HG03354 (cell line): ENCODE results near the gene CD55.
"Not testable (repeated sequence)": the region's sequence is repeated elsewhere in the genome, so short reads cannot be mapped to it uniquely, and the experiment has no call there.

Experiments
- ATAC-seq: cut with Tn5 transposase; IDR thresholded peaks from one replicate; pipeline ENCODE4 v1.9.1; 2021; ENCODE audit warnings: mild to moderate bottlenecking; ENCODE audit not compliant: unreplicated experiment, poor library complexity, severe bottlenecking

Gene CD55

DNA sequence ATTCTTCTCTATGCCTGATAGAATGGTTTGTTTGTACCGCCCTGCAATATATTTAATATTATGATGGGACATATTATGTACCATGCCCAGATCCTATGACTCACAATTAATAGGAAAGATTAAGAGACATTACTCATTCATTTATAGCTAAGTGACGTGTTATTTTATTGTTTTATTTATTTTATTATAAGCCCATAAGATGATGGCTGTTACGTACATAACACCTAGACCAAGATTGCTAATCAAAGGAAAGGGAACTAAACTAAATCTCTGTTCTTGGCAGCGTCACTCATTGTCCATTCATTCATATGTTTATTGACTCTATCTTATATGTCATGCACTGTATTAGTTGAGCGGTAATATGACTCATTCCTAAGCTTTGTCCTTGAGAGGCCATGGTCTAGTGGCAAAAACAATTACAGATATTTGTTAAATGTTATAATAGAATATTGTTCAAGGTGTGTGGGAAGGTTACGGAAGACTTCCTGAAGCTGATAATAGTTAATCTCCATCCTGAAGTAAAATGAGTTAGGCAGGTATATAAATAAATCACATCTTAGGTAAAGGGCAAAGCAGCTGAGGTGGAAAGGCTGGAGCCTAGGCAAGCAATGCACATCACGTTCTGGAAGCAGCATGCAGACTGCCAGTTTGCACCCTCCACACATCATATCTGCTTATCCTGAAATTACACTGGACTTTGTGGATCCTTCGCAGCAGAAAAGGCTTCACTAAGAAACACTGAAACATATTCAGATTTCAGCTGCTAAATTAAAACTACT is 16.6 kb upstream of the CD55 start:
- no peak for ATAC-seq

DNA sequence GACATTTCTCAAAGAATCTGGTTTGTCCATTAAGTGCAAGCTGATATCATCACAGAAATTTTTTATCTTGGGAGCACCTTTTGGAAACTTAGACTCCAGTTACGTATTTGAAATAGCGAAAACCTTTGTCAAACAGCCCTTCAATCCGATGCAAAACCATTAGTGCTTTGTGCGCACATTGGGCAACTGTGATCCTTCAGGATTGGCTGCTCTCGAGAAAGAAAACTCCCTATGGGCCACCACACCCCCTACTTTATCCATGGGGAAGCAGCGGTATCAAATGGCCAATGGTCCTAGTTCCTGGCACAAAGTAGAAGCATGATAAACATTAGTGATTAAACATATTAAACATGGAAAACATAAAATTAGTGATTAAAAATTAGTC is 16.0 kb upstream of the CD55 start:
- no peak for ATAC-seq

DNA sequence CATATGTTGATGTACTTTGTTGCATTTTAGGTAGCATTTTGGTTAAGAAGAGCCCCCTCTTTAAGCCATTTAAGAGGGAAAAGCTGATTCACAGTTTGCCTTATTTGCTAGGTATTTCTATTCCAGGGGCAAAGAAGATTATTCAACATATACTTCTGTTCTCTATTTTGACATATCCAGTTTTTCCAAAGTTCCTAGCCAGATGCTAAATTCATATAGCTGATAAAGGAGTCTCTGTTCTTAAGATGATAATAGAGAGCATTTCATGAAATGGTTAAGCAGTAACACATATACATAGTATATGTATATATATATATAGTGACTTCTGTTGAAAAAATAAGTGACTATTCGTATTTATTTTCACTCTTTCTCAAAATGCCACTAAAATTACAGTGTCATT is 15.5 kb upstream of the CD55 start:
- ATAC-seq, result no peak

DNA sequence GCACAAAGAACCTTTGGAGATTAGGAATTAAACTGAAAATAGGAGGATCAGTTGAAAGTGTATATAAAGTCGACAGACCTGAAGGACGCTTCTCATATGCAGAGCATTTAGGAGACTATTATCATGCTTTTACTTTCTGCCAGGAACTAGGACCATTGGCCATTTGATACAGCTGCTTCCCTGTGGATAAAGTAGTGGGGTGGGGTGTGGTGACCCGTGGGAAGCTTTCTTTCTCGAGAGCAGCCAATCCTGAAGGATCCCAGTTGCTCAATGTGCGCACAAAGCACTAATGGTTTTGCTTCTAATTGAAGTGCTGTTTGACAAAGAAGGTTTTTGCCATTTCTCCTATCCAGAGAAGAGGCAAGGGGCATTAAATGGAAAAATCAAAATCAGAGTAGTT is 14.9 kb upstream of the CD55 start:
- ATAC-seq, result no peak

DNA sequence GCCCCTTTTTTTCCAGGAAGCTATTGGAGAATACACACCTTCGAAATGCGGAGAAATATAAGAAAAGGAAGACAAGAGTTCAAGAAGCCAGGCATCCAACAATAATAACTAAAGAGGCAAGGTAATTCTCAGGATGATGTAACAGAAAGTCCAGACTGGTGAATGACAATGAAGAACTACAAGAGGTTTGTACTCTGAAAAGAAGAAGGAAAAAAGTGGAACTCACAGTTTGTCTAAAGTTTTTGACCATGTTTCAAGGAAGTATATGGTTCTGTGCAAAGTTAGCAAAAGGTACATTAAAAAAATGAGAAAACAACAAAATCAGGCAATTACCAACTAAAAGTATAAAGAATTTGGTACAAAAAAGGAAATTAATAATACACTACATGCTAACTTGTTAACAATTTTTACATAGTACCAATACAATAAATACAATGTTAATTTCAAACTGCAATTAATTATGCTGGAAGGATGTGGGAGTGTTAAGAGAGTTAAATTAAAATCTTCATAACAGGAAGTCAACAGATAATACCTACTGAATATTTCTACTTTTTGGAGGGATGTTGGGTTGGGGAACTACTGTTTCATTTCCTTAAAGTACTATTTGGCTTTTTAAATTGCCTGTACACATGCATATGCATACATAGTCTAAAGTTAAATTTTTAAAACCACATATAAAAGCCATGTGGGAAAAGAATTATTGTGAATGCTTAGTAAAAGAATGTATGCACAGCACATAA is 12.9 kb upstream of the CD55 start:
- ATAC-seq, result no peak

DNA sequence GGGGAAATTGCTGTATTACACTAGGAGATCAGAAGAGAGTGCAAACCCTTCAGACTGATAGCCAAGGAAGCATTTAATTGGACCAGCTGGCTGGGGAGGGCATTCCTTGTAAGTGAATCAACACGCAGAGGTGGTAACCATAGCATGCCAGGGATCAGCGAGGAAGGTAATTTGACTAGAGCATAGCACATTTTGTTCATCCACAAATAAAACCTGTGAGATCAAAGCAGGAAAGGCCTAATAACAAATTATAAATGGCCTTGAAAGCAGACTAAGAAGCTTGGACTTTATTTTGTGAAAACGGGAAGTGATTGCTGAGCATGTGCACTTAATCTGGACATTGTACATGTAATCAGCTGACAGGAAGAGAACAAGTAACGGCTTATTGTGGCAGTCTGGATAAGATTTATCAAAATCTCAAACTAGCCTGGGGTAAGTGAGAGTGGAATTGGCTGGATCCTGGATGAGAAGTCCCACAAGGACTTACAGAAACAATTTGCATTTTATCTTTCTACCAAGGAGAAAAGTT is 11.7 kb upstream of the CD55 start:
- no peak for ATAC-seq

DNA sequence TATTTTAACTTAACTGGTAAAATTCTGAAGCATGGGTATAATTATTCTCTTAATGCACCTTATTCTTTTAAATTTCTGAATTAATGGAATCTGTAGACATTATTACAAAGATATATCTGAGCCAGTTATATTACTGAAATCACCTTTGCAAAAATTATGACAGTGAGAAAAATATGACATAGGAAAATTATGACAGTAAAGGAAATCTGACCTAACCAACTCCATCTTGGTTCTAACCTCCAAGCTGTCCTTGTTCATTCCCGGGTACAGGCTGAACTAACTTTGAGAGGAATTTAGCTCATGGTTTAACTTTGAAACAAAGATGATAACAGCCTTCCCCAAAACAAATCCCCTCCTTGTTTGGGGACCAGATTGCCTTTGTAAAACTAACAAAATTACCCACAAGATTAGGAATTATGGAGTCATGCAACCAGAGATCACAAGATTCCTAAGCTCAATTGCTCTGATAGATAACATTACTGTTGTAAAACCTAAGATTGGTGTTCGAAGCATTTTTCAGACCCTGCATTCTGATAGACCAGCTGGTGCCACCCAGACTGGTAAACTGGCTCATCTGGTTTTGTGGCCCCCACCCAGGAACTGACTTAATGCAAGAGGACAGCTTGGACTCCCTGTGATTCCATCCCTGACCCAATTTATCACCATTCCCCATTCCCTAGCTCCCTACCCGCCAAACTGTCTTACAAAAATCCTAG is 9.4 kb upstream of the CD55 start:
- ATAC-seq, result no peak

DNA sequence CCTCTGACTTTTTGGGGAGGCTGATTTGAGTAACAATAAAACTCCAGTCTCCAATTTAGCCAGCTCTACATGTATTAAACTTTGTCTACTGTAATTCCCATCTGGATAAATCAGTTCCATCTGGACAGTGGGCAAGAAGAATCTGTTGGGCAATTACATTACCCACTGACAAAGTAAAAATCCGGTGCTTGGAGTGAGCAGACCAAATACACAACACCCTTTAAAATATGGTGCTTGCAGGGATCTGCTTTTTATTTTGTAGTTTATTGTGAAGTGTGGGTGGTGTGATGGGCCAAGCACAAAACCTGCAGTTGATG is 8.9 kb upstream of the CD55 start:
- no peak for ATAC-seq

DNA sequence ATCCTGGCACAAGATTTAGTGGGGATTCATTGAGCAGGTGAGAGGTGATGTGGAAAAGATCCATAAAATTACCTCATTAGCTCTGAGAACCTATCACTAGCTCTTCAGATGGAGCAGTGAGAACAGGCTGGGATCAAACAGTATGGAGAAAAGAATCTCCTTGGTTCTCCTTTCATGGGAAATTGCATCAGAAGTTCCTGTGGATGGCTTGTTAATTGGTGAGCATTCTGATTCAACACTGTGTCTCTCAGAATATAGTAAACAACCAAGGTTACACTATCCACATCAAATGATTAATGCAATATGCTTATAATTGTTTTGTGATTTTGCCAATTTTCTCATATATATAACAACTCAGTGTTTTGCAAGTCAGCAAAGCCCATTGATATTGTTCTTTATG is 8.3 kb upstream of the CD55 start:
- no peak for ATAC-seq

DNA sequence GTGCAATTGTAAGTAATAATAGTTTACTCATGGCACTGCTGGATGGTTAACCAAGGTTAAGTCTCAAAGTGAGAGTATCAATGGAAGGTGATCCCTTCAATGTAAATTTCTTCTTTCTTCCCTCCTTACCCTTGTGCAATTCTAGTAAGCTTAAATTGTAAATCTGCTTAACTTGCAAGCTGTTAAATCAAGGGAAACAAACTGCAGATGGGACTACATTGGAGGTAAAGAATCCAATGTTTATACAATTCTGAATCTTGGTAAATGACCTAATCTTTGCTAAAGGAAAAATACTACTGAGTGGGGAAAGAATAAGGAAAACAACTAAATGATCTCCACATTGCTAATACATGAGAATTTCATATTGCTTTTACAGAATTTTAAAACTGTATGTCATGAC is 6.7 kb upstream of the CD55 start:
- ATAC-seq, result no peak

DNA sequence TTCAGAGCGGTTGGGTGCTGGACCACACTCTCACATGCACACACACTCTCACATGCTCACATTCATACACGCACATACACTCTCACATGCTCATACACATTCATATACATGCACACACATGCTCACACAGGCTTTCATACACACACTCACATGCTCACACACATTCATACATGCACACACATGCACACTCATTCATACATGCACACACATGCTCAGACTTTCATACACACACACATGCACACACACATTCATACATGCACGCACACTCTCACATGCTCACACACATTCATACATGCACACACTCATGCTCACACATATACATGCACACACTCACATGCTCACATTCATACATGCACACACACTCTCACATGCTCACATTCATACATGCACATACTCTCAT is 6.0 kb upstream of the CD55 start:
- no peak for ATAC-seq

DNA sequence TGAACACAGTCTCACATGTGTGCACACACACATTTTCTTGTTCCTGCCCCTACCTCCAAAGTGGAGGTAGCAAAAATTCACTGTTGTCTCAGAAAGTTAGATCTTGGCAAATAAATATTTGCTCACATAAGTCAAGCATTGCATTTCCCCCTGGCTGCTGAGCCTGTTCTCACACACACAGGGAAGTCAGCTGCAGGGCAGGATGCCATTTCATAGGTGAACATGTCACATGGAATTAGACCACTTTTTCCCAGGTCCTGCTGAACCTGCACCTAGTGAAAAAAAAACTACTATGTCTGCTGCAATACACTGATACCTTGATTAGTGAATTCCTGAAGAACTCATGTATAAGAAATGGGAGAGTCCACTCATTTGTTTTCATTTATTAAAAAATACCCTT is 5.3 kb upstream of the CD55 start:
- no peak for ATAC-seq

DNA sequence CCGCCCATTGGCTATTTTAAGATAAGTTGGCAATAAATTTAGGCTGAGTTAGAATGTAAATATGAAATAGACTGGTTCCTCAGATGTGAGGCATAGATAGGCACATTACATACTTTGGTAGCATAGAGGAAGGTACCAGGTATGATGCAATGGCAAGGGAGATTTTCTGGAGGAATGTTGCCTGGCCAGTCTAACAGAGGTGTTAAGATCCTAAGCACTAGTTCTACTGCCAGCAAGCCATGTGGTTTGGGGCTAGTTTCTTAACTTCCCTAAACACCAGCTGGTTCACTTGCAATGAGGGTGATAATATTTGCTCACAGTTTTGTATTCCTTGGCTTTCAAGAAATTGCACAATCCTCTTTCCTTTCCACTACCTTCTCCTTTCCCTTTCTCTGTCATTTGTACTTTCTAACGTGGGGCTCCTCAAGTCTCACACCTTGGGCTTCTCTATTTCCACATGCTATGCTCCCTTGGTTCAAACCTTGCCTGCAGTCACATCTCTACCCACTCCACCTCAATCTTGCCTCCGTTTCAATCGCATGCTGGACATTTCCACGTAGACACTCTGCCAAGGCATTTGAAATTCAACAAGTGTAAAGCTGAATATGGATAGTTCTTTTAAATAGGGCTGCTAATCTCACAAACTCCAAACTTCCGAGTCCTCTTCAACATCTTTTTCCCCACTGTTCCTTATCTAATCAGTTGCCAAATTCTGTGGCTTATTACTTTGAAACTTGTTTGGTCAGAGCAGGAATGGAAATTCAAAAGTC is 4.7 kb upstream of the CD55 start:
- no peak for ATAC-seq

DNA sequence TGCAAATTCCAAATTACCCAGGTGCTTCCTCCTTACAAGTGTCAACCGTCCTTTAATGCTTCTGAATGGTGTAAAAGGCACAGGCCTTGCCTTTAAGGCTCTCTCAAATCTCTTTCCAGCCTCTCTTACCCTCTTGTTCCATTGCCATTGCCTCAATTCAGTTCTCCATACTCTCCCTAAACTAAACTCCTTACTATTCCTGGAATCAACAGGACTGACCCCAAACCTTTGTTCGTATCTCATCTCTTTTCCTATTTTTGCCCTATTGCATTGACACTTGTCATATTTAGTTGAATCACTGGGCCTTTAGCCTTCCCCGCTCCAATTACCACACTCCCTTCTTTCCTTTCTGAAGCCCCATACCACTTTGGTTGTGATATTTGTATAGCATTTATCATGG is 3.9 kb upstream of the CD55 start:
- ATAC-seq, result no peak

DNA sequence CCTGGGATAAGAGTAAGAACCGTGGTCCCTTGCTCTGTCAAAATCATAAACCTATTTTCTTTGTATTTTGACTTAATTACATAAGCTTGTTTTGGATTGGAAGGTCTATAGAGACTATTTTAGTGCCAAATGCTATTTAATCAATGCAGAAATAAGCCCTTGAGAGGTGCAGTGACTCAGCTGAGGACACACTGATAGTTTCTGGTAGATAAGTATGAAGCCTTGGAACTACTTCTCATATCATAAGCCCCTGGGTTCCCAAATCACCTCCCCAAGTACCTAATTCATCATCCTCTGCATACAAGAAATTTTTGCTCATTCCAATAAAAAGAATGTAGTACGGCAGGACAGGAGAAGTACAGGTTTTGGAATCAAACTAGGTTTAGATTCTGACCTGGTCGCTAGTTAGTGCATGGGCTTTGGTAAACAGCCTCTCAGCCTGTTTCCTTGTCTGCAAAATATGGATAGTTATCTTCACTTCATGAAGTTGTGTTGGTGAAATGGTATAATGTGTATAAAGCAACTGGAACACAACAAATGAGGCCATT is 3.3 kb upstream of the CD55 start:
- no peak for ATAC-seq

DNA sequence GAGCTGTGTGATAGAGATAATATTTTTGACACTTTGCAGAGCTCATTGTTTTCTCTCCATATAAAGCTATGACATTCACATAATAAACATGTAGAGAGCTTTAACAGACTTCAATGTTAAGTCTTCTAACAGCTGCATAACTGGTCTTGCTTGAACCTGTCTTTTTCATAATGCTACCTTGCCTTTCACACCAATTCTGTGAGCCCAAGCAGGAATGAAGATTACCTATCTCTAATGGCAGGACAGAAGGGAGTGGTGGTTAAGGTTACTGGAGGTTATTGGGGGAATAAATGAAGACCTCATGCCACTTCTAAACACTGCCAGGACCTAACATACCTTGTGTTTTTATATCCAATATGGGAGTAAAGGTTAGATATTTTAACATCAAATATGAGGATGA is 2.3 kb upstream of the CD55 start:
- ATAC-seq, result no peak

DNA sequence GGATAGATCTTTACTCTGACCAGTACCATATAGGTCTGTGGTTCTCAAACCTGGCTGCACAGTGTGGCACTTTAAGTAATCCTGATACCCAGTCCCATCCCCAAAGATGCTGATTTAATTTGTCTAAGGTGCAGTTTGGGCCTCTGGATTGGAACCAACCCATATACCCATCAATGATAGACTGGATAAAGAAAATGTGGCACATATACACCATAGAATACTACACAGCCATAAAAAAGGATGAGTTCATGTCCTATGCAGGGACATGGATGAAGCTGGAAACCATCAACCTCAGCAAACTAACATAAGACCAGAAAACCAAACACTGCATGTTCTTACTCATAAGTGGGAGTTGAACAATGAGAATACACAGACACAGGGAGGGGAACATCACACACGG is 1.4 kb upstream of the CD55 start:
- not testable (repeated sequence) for ATAC-seq

DNA sequence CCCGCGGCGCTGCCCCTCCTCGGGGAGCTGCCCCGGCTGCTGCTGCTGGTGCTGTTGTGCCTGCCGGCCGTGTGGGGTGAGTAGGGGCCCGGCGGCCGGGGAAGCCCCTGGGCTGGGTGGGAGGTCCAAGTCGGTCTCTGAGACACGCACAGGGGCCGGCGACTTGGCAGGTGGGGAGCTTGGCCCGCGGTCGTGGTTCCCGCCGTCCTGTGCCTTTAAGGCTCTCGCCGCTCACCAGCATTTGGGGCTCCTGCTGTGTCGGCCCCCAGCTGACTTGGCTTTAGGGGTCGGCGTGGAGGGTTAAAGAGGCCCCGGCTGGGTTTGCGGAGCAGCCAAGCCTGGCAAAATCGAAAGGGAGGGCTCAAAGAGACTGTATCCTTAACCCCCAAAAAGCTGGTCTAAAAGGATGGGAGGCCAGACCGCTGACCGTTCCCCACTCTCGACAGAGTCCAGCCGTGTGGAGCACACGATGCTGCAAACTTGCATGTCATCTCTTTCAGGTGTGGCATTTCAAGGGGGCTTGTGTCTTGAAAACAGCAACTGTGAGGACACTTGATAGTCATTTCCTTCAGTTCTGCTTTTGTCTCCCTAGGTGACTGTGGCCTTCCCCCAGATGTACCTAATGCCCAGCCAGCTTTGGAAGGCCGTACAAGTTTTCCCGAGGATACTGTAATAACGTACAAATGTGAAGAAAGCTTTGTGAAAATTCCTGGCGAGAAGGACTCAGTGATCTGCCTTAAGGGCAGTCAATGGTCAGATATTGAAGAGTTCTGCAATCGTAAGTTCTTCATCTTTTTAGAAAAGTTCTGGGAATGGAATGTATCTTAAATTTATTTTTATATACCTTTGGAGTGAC is 540 bp downstream of the CD55 start:
- ATAC-seq, result no peak
